Measurements from ENCODE around the gene CCM2.

DNA sequence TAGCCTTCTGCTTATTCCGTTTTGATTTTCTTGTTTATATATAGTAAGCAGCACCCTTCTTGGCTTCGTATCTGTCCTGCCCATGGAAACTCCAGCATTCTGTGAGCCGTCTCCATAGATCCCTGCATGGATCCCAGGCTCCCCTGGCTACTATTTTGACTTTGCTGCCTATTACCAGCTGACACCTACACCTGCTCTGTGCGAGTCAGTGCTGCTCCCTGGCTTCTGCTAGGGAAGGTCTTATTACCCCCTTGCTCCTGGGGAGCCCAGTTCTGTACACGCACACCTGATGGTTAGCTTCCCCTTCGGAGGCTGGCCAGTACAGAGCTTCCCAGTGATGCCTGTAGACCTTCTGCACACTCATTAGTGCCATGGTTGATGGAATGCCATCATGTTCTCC lies 53.4 kb downstream of the CCM2 start:
- TF ChIP-seq CTCF (IDR thresholded peaks at IDR 0.05; ENCODE audit: low read length) (no peak), EZH2 (optimal IDR thresholded peaks at IDR 0.05; ENCODE audit: low read depth, low read length) (no peak)
